Measurements from ENCODE around the gene SERHL2.
A peak's percentile ranks its signal among the peaks of the same experiment; 100 is the strongest.
"Not testable (repeated sequence)": the region's sequence is repeated elsewhere in the genome, so short reads cannot be mapped to it uniquely, and the experiment has no call there.

The SERHL2 gene

DNA sequence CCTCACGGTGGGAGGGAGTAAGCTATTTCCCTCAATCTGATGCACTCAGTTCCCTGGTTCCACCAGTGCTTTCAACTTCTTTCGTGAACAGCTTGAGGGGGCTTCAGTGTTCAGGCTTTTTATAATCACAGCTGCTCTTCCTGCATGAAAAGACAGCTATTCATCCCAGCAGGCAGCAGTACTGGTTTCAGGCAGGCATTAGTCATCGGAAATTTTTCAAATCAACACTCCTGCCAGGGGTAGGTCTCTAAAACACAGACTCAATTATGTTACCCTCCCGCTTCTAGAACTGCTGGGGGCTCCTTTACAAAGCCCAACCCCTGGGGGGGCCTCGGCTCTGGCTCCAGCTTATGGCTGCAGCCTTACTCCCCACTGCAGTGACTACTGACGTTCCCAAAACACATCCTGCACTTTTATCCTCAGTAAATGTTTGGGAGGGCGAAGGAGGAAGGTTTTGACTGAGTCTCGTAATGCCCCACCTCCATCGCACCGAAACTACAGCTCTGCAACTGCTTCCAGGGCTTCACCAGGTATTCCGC lies 55.1 kb downstream of the SERHL2 start:
- no peak for DNase-seq

- DNase-seq = no peak
Measured at GRCh38 chr22:42610186-42610585, 56.4 kb downstream of the SERHL2 start.

GRCh38 chr22:42611051-42611450 lies 57.3 kb downstream of the SERHL2 start:
- no peak for DNase-seq

DNA sequence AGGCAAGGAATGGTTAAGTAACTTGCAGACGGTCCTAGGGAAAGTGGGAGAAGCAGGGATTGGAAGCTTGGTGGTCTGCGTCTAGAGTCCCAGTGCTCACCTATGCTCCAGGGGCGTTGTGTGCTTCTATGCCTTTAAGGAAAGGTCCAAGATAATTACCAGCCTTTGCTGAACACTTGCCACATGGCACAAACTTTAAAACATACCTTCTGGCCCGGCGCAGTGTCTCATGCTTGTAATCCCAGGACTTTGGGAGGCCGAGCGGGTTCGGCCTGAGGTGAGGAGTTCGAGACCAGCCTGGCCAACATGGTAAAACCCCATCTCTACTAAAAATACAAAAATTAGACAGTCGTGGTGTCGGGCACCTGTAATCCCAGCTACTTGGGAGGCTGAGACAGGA lies 58.6 kb downstream of the SERHL2 start:
- no peak for DNase-seq

- peak; percentile 73 for DNase-seq
Measured at GRCh38 chr22:42613872-42614301, 60.1 kb downstream of the SERHL2 start.

GRCh38 chr22:42614312-42615091 lies 60.7 kb downstream of the SERHL2 start, which contains the start of gene POLDIP3:
TSS of gene POLDIP3 (minus strand) at chr22:42614883. CDS start at chr22:42614857, 26 bp downstream.
- peak; percentile 99 for DNase-seq

- DNase-seq = peak; percentile 92
Measured at GRCh38 chr22:42615092-42615859, 61.5 kb downstream of the SERHL2 start.

DNA sequence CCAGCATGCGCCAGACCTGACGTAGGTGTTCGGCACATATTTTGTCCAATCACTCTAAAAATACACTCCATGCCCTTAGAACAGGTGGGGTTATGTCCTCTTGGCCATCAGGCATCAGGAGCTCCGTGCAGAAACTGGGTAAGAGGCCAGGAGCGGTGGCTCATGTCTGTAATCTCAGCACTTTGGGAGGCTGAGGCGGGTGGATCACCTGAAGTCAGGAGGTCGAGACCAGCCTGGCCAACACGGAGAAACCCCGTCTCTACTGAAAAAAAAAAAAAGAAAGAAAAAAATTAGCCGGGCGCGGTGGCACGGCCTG lies 62.1 kb downstream of the SERHL2 start:
- not testable (repeated sequence) for DNase-seq

DNA sequence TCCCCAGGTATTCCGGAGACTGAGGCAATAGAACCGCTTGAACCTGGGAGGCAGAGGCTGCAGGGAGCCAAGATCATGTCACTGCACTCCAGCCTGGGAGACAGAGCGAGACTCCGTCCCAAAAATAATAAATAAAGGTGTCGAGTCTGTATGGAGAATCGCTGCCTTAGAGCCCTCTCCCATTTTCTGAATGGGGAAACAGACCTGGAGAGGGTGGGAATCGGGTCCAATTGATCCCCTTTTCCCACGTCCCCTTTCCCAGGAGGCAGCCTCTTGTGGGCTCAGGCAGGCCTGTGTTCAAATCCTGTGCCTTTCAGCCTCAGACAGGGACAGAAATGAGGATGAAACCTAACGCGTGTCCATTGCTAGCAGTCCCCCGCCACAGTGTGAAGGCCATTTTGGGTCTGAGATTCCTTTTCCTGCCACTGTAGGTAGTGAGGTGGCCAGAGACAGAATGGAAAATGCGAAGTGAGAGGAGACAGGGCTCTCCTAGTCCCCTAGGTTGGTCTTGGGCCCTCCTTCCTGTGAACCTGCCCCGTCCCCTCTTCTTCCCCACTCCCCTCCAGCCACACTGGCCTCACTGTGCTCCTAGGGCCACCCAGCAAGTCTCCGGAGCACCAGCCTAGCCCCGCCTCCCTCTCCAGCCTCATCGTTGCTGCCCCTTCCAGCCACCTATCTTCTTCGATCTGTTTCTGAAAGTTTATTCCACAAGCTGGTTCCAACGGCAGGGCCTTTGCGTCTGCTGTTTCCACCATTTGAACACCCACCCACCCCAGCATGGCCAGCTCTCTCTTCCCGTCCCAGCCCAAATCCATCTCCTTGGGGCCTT lies 63.6 kb downstream of the SERHL2 start:
- no peak for DNase-seq

GRCh38 chr22:42619261-42620063 lies 65.7 kb downstream of the SERHL2 start:
- DNase-seq = no peak

- DNase-seq = no peak
Measured at GRCh38 chr22:42620084-42620483, 66.3 kb downstream of the SERHL2 start.

- DNase-seq = peak; percentile 77
Measured at GRCh38 chr22:42621505-42622002, 67.8 kb downstream of the SERHL2 start.

DNA sequence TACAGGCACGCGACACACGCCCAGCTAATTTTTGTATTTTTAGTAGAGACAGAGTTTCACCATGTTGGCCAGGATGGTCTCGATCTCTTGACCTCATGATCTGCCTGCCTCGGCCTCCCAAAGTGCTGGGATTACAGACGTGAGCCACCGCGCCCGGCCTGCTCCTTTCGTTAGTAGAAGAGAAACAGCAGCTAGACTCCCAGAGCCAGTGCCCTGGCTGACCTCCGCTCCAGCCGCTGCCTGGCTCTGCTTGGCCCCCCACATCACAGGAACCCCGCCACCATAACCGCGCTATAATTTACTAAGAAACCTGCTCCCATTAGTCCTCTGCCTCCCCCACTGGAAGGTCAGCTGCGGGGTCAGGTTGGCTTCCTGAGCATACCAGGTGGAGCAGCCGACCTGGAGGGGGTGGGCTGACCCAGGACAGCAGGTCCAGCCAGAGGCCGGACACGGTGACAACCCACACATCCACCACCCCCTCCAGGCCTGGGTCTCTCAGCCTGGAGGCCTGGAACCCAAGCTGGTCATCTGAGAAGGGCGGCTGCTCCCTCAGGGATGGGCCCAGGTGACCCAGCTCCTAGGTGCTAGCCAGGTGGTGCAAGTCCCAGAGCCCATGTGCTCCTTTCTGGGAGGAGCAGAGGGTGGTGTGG lies 68.4 kb downstream of the SERHL2 start:
- DNase-seq = no peak

DNA sequence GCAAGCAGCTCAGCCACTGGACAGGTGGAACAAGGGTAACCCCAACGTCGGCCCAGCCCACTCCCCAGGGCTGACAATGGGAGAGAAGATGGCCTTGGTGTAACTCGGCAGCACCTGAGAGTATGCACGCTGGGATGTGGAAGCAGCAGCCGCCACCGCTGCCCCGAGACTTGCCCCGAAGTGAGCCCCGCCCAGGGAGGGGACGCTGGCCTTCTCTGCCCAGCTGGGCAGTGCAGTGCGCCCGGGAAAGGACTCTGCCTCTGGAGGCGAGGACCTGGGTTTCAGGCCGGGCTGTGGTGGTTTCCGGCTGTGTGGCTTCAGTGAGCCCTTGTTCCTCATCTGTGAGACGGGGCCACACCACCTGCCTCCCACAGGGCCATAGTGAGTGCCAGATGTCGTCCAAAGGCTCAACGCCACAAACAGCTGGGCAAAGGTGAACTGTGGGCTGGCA lies 69.6 kb downstream of the SERHL2 start:
- no peak for DNase-seq
